GM18520 (cell line): ENCODE data around the gene ATL3.
"Not testable (repeated sequence)": the region's sequence is repeated elsewhere in the genome, so short reads cannot be mapped to it uniquely, and the experiment has no call there.

ENCODE experiments used
- ATAC-seq: cut with Tn5 transposase; IDR thresholded peaks from one replicate; pipeline ENCODE4 v1.9.1; 2021; ENCODE audit not compliant: unreplicated experiment

ATL3 gene

DNA sequence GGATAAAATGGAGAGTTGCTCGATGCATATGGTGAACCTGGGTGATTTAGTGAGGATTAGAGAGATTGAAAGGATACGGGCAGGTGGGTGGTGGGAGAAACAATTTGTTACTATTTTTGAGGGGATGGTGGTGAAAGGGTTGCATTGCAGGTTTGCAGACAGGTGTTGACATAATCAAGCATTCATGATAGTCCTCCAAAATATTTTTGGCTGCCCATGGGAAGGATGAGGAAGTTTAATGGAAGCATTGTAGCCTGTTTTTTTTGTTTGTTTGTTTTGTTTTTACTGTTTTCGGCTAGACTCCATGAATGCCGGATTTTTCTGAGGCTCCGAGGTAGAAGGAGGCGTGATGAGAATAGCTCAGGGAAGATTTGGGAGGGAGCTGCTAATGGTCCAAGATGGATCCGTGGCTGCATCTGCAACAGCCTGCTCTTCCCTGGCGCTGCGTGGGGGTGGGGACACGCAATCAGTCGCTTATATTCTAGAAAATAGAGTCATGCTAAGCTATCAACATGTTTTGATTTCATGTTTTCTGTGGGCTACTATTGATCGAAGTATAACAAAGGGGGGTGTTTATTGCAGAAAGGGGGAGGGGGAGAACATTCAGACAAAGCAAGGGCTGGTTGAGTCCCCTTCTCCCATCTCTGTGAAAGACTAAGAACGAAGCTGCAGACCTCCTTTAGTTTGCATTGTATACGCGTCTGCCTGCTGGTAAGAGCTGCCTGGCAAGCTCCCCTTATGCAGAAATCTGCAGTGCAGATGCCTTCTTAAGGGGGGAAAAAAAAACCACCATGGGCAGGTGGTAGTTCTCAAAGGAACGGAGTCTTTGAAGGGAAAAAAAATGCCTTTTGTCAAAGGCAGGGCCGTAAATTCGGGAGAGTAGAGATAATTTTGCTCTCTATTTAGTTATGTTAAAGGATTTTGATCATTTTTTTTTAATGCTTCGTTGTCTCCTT lies 11.2 kb upstream of the ATL3 start:
- no peak for ATAC-seq

DNA sequence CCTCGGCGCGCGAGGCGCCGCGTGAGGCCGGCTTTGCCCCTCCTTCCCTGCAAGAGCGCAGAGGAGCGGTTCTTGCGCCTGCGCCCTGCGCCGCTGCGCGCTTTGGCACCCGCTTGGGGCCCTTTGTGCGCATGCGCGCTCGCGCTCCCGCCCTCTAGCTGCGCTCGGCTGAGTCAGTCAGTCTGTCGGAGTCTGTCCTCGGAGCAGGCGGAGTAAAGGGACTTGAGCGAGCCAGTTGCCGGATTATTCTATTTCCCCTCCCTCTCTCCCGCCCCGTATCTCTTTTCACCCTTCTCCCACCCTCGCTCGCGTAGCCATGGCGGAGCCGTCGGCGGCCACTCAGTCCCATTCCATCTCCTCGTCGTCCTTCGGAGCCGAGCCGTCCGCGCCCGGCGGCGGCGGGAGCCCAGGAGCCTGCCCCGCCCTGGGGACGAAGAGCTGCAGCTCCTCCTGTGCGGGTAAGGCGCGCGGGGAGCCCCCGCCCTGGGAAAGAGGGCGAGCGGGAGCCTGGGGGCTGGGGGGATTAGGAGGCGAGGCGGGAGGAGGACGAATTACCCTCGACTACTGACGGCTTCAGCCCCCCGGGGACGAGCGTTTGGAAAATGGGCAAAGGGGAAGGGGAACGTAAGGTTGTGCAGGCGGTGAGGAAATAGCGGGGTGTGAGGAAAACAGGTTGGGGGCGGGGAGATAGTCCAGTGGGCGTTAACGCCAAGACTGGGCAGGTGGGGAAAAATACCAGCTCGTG lies 10.3 kb upstream of the ATL3 start, which contains the start of gene RTN3:
Gene RTN3, plus strand, starts transcription at position 180 of the 745 bp plus-strand sequence. Its CDS starts 137 bp downstream, at position 317.
- peak; percentile 91 for ATAC-seq

DNA sequence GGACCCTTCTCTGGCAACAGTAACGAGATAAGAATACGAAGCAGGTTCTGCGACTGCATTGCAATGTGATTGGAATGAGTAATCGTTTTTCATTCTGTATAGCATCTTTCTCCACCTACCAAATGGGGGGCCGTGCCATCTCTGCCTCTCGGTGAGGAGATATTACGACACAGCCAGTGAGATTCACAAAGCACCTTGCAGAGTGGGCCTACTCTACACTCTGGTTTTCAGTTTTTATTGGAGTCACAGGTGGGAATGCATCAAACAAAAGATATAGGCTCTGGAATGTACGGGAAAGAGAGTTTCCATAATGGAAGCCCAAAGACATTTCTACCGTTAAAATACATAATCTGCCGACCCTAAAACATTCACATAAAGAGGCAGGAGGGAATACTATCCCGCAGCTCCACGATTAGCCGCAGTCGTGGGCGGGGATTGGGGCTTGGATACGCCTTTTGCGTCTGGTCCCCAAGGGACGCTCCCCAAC lies 9.7 kb upstream of the ATL3 start:
- no peak for ATAC-seq

DNA sequence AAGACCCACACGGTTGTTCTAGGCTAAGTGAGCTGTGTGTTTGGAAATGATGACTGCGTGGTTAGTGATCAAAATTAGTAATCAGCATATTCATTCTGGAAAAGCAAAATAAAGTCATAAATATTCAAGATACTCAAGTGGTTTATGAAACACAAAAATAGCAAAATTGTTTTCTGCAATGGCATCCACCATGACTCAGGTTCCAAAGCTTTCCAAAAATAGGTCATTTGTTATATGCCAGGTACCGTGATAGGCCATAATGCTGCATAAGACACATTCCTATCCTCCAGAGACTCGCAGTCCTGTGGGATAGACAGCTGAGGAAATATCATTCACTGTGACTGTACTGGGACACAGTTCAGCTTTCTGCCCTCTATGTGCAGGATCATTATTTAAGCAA lies 2.4 kb upstream of the ATL3 start:
- ATAC-seq, result no peak

DNA sequence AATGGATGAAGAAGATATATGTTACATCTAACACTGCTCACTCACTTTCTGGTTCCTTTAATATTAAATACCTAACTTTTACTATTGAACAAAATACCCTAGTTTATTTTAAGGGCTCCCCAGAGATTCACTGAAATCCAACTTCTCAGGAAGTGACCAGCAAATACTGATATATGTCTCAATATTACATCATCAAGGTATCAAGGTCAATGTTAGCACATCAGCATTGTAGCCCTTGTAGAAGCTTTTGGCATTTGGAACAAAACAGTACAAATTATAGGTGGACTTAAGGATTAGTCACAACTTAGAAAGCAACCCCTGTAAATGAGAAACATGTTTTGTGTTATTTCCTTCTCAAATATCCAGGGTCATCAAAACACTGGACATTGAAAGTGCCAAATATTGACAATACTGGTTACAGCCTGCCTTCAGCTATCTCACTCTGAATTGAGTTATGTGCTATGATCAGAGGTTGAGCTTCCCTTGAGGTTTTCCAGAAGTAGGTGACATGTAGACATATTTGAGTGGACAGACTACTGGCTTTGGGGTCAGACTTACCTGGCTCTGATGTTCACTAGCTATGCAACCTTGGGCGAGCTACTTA lies 1.9 kb upstream of the ATL3 start:
- ATAC-seq, result no peak

DNA sequence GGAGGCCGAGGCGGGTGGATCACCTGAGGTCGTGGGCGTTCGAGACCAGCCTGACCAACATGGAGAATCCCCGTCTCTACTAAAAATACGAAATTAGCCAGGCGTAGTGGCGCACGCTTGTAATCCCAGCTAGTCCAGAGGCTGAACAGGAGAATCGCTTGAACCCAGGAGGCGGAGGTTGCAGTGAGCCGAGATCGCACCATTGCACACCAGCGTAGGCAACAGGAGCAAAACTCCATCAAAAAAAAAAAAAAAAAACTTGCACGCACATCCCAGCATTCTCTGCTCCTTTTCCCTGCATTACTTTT lies 934 bp upstream of the ATL3 start:
- ATAC-seq, result no peak

DNA sequence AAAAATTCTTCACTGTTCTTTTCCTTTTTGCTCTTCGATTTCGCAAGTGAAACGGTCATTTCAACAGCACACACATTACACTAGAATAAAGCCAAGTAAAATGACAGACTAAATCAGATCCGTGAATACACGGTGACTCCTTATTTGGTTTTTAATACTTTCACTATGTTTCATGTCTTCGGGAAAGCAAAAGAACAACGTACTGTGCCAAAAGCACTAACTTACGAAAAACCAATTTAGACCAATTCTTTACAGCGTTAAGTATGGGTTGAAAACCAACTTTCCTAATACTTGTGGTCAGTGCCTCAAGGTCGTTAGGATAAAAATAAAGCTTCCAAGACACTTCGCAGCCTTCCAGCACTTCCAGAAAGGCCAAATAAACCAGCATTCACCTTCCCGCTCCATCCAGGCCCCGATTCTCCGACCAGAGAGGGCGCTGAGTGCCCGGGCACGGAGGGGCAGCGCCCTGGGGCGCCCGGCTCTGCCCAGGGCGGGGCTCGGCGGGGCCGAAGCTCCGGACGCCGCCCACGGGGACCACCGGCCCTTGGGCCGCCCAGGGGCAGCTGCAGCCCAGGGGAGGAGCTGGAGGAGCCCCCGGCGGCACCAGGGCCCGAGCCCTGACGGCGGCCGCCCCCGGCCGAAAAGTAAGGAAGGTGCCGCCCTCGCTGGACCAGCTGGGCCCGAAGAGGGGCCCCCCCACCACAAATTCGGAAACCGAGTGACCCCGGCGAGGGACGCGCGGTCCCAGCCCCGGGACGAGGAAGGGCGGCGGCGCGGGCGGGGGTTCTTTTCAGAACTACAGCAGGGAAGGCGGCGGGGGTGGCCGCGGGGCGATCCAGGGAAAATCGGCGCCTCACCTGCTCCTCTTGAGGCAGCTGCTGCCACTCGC lies 499 bp downstream of the ATL3 start:
- ATAC-seq, result peak; percentile 32

DNA sequence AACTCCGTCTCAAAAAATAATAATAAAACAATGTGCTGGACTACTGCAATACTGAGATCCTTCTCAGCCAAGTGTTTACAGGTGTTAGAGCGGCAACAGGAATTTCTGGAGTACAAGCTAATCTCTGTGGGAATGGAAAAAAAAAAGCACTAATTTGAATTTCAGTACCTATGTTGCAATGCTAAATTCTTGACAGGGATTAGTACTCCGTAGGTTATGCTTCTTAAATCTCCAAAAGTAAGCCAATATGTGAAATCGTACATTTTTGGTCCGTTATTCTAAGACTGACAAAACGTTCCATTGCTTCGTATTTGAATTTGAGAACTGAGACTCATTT lies 1.1 kb downstream of the ATL3 start:
- no peak for ATAC-seq

DNA sequence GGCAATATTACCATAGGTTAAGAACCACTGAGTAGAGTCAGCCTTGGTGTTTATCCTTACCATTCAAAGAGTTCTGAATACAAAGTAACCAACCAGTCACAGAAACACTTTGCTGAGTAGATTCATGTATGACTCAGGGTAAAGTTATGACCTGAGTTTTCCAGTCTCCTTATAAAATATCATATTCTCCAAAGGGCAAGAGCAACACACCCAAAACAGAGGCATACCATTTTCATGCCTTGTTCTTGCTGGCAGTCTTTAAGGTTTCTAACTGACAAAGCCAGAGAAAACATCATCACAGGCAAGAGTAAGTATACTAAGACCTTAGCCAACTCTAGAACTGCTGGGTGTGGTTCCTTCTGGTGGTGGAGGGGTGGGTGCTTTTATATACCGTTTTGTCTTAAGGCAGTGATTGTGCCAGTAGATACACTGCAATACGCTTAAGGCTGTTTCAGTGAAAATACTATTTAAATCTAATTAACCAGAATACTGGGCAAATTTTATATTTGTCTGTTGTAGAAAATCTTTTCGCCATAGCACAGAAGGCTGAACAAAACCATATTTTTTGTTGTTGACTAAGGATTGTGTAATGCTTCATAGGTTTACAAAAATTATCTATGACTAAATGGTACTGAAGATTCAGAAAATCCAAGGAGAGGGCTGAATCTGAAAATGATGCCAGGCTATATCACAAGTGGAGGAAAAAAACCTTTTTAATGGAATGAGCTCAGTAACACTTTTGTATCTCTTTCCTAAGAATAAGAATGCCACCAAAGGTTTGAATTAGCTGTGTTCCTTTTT lies 3.0 kb downstream of the ATL3 start:
- no peak for ATAC-seq

DNA sequence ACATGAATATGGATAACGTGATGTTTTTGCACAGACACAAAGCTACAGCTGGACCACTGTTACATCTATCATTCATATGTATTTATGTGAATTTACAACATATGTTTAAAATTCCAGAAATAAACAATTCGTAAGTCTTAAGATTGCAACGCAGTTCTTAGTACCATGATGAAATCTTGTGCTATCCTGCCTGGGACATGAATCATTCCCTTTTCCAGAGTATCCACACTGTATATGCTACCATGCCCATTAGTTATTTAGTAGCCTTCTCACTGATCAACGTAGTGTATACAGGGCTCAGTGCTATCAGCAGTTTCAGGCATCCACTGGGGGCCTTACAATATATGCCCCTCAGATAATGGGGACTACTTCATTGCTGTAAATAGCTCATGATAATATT lies 4.3 kb downstream of the ATL3 start:
- no peak for ATAC-seq

DNA sequence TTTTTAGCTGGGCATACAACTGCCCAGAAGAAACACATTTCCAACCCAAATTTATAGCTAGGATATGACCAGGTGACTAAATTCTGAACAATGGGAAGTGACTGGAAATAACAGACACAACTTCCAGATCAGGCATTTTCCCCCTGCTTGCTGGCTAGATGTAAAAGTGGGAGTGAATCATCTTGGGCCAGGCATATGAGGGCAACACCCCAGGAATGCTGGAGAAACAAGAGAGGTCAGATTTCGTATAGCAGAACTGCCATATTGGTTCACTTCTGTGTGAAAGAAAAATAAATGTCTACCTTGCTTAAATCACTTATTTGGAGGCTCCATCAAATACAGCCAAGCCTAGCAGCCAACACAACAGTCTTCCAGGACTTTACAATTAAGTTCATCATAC lies 7.4 kb downstream of the ATL3 start:
- no peak for ATAC-seq

DNA sequence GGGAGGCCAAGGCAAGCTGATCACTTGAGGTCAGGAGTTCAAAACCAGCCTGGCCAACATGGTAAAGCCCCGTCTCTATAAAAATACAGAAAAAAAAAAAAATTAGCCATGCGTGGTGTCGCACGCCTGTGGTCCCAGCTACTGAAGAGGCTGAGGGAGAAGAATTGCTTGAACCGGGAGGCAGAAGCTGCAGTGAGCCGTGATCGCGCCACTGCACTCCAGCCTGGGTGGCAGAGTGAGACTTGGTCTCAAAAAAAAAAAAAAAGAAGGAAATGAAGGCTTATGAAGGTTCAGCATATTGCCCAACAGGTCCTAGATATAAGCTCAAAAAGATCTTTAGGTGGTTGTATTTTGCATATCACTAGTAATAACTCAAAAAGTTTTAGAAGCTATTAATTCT lies 10.2 kb downstream of the ATL3 start:
- no peak for ATAC-seq

DNA sequence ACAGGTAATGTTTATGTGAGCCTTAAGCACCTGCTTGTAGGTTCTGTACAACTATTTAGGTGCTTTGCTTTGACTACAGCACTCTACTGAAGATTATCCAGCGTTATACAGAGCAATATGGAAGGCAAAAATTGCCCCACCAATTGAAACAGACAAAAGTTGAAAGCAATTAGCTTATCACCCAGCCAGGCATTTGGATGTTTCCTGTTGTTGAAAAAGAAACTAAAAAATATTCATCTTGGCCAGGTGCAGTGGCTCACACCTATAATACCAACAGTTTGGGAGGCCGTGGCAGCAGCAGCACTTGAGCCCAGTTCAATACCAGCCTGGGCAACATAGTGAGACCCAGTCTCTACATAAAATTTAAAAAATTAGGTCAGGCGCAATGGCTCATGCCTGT lies 18.5 kb downstream of the ATL3 start:
- no peak for ATAC-seq

DNA sequence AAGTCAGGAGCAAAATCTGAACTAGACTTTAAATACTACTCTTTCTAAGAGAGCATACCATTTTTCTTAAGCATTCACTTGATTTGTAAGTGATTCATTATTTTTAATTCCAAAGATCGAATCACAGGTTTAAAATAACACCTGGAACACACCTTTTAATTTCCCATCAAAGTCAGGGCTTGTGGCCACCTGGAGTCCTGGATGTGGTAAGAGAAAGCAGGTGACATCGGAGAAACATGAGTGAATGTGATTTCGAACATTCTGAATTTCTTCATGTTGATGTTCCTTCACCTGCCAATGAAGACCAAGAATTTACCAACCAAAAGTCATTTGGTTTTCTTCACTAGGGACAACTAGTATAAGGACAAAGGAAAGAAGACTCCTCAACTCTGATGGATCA lies 28.0 kb downstream of the ATL3 start:
- no peak for ATAC-seq

DNA sequence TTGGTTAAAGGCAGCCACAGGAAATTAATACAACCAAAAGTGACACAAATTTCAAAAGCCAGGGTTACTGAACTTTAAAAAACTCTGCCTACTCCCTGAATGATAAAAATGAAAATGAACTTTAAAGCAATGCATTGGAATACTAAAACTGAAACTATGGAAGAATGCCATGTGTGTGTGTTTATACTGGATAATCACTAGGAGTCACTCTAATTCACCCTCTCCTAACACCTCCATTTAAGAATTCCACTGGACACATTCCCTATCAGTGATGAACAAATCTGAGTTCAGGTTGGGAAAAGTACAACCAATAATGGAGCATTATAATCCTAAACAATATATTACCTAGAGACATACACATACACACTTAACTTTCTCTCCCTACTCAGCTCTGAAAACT lies 29.4 kb downstream of the ATL3 start:
- ATAC-seq, result no peak

DNA sequence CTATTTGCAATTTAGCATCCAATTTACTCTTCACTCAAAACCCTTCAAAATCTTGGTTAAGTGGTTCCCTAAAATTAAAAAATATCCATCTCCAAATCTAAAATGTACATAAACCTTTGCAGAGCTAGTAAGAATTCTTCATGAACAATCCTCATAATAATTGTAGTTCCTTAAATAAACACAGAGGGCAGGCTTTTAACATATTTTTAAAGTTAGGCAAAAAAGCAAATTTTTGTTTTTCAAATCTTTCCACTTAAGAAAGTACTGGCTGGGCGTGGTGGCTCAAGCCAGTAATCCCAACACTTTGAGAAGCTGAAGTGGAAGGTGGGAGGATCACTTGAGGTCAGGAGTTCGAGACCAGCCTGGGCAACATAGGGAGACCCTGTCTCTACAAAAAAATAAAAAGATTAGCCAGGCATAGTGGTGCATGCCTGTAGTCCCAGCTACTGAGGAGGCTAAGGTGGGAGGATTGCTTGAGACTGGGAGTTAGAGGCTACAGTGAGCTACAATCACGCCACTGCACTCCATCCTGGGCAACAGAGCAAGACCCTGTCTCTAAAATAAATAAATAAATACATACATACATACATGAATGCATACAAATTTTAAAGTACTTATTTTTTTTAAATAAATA lies 31.9 kb downstream of the ATL3 start:
- ATAC-seq, result no peak

DNA sequence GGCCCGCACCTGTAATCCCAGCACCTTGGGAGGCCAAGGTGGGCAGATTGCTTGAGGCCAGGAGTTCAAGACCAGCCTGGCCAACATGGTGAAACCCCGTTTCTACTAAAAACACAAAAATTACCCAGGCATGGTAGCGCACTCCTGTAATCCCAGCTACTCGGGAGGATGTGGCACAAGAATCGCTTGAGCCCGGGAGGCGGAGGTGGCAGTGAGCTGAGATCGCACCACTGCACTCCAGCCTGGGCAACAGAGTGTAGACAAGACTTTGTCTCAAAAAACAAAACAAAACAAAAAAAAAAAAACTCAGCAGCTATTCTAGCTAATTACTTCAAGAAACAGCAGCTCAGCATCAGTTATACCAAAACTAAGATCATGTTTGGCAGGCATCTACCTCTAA lies 32.7 kb downstream of the ATL3 start:
- ATAC-seq, result not testable (repeated sequence)

DNA sequence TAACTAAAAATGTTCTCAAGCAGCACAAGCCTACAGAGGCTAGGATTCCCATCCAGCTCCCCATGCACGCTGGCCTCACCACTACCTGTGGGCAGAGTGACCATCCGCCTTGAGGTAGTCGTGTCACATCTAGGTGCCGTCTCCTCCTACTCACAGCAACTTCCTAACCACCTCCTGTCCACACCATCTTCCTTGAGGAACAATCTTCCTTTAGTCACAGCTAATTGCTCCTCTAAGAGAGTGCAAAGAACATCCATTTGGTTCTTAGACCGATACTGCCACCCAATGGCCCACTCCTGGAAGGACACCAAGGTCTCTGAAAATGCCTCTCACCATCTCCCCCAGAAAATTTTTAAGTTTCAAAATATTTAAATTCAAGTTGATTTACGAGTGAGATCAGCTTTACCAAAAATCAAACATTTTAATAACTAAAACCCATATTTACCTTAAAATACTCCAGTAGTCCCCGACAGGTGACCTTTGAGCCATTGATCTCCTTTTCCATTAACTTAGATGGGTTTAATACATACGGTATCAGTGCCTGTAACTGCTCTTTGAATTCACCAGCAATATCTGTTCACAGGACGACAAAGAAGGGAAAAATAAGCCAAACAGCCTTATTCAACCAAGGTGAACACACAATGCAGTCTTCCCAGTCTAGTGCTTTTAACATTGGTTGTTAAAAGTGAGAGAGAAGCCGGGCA lies 35.3 kb downstream of the ATL3 start:
- no peak for ATAC-seq

DNA sequence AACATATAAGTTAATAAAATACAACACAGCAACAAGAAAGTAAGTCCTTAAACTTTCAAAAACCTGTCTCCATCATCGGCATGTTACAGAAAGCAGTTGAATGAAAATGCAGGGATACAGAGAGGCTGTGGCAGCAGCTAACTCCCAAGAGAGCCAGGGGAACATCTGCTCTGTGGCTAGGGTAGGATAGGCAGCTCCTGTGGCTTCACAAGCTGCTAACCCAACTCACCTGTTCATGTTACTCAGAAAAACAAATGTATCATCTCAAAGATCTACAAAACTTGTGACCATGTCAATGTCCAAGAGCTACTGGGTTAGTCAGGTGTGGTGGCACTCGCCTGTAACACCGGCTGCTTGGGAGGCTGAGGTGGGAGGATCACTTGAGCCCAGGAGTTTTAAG lies 41.8 kb downstream of the ATL3 start:
- ATAC-seq, result no peak
